Gastrocnemius medialis (tissue), 4 donors: ENCODE results near the gene GAGE12H. TPM values are rescaled to one million over a fixed set of nuclear protein-coding genes. Genes with fewer than 3 reads are reported as not detected.
"Not testable (repeated sequence)": the region's sequence is repeated elsewhere in the genome, so short reads cannot be mapped to it uniquely, and the experiment has no call there.

Experiments used
- ATAC-seq, 2 donors: fragments of 150-250 bp; one replicate each; pipeline ENCODE4 v1.9.1; 2016
- DNase-seq, 2 donors: peaks; one replicate each; pipeline ENCODE4 v3.0.0-alpha.2; 2019
- H3K27ac ChIP-seq, 4 donors: fragments of 200-600 bp; sonication (generic); 1 replicate in 1 of 4; 2 replicates in 3 of 4; pipeline ENCODE4 v1.5.1; 2016 to 2018; ENCODE audit warnings: mild to moderate bottlenecking in 2 of 4, moderate library complexity in 1 of 4
- H3K27me3 ChIP-seq, 3 donors: fragments of 200-600 bp; sonication (generic) in 2 of 3; 1 replicate in 1 of 3; 2 replicates in 2 of 3; pipeline versions ENCODE4 v1.5.1 to v1.6.0; 2016 to 2019; ENCODE audit warnings: mild to moderate bottlenecking in 1 of 3, moderate library complexity in 1 of 3
- H3K36me3 ChIP-seq, 2 donors: fragments of 200-600 bp; sonication (generic) in 1 of 2; one replicate each; pipeline ENCODE4 v1.5.1; 2017 to 2018
- H3K4me1 ChIP-seq, 2 donors: fragments of 200-600 bp; sonication (generic) in 1 of 2; one replicate each; pipeline ENCODE4 v1.5.1; 2016 to 2017; ENCODE audit warnings: mild to moderate bottlenecking in 2 of 2
- H3K4me3 ChIP-seq, 4 donors: fragments of 200-600 bp; sonication (generic) in 3 of 4; 1 replicate in 1 of 4; 2 replicates in 3 of 4; pipeline ENCODE4 v1.5.1; 2016 to 2019; ENCODE audit warnings: mild to moderate bottlenecking in 2 of 4
- H3K9me3 ChIP-seq, 3 donors: fragments of 200-600 bp; sonication (generic) in 2 of 3; 1 replicate in 1 of 3; 2 replicates in 2 of 3; pipeline ENCODE4 v1.5.1; 2016 to 2019
- in situ Hi-C, 4 donors: fragments of 200-750 bp; cut with MboI; loops; one replicate each; pipeline versions ENCODE4 v1.15.0 to v1.8.0; 2017; ENCODE audit warnings: low sequenced_read_pairs in 4 of 4
- intact Hi-C: fragments of 100-400 bp; cut with DNase I; formaldehyde crosslinking; loops from one replicate; pipeline ENCODE4 v1.15.1; 2023; ENCODE audit warnings: low total_unique reads
- total RNA-seq, 4 donors: library from RNA; depleted of rRNA; stranded (reverse); fragments of >200 nt; gene quantifications; one replicate each; pipeline versions ENCODE4 v1.1.0 to v1.2.3, GENCODE V29; 2016

The GAGE12H gene, protein sequence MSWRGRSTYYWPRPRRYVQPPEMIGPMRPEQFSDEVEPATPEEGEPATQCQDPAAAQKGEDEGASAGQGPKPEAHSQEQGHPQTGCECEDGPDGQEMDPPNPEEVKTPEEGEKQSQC
- not detected for total RNA-seq

DNA sequence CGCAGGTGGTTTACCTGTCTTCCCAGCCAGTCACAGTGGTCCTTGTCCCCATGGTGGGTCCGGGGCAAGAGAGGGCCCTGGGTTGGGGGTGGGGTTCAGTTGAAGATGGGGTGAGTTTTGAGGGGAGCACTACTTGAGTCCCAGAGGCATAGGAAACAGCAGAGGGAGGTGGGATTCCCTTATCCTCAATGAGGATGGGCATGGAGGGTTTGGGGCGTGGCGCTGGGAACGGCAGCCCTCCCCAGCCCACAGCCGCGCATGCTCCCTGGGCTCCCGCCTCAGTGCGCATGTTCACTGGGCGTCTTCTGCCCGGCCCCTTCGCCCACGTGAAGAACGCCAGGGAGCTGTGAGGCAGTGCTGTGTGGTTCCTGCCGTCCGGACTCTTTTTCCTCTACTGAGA lies at the start of gene GAGE12H:
TSS of gene GAGE12H (plus strand) at position 301 of the 400 bp plus-strand sequence. CDS start 1,155 bp downstream, outside the sequence.
- H3K4me1 ChIP-seq, in situ Hi-C loops, ATAC-seq, H3K36me3 ChIP-seq, intact Hi-C loops, H3K27ac ChIP-seq, H3K4me3 ChIP-seq, DNase-seq, H3K27me3 ChIP-seq, H3K9me3 ChIP-seq: not testable (repeated sequence)

DNA sequence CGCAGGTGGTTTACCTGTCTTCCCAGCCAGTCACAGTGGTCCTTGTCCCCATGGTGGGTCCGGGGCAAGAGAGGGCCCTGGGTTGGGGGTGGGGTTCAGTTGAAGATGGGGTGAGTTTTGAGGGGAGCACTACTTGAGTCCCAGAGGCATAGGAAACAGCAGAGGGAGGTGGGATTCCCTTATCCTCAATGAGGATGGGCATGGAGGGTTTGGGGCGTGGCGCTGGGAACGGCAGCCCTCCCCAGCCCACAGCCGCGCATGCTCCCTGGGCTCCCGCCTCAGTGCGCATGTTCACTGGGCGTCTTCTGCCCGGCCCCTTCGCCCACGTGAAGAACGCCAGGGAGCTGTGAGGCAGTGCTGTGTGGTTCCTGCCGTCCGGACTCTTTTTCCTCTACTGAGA lies 47.9 kb upstream of the GAGE12H start, which contains the start of gene GAGE12C:
TSS of gene GAGE12C (plus strand) at position 301 of the 400 bp plus-strand sequence. CDS start 1,155 bp downstream, outside the sequence.
- ATAC-seq, DNase-seq, intact Hi-C loops, H3K4me1 ChIP-seq, H3K9me3 ChIP-seq, H3K27me3 ChIP-seq, H3K36me3 ChIP-seq, in situ Hi-C loops, H3K4me3 ChIP-seq, H3K27ac ChIP-seq: not testable (repeated sequence)

DNA sequence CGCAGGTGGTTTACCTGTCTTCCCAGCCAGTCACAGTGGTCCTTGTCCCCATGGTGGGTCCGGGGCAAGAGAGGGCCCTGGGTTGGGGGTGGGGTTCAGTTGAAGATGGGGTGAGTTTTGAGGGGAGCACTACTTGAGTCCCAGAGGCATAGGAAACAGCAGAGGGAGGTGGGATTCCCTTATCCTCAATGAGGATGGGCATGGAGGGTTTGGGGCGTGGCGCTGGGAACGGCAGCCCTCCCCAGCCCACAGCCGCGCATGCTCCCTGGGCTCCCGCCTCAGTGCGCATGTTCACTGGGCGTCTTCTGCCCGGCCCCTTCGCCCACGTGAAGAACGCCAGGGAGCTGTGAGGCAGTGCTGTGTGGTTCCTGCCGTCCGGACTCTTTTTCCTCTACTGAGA lies 38.3 kb upstream of the GAGE12H start, which contains the start of gene GAGE12D:
TSS of gene GAGE12D (plus strand) at position 301 of the 400 bp plus-strand sequence. CDS start 1,155 bp downstream, outside the sequence.
- H3K36me3 ChIP-seq, H3K4me1 ChIP-seq, H3K9me3 ChIP-seq, H3K4me3 ChIP-seq, intact Hi-C loops, in situ Hi-C loops, H3K27ac ChIP-seq, DNase-seq, H3K27me3 ChIP-seq, ATAC-seq: not testable (repeated sequence)

DNA sequence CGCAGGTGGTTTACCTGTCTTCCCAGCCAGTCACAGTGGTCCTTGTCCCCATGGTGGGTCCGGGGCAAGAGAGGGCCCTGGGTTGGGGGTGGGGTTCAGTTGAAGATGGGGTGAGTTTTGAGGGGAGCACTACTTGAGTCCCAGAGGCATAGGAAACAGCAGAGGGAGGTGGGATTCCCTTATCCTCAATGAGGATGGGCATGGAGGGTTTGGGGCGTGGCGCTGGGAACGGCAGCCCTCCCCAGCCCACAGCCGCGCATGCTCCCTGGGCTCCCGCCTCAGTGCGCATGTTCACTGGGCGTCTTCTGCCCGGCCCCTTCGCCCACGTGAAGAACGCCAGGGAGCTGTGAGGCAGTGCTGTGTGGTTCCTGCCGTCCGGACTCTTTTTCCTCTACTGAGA lies 28.8 kb upstream of the GAGE12H start, which contains the start of gene GAGE12E:
TSS of gene GAGE12E (plus strand) at position 301 of the 400 bp plus-strand sequence. CDS start 1,155 bp downstream, outside the sequence.
- H3K27ac ChIP-seq, DNase-seq, intact Hi-C loops, H3K9me3 ChIP-seq, H3K4me1 ChIP-seq, H3K36me3 ChIP-seq, H3K4me3 ChIP-seq, in situ Hi-C loops, ATAC-seq, H3K27me3 ChIP-seq: not testable (repeated sequence)

DNA sequence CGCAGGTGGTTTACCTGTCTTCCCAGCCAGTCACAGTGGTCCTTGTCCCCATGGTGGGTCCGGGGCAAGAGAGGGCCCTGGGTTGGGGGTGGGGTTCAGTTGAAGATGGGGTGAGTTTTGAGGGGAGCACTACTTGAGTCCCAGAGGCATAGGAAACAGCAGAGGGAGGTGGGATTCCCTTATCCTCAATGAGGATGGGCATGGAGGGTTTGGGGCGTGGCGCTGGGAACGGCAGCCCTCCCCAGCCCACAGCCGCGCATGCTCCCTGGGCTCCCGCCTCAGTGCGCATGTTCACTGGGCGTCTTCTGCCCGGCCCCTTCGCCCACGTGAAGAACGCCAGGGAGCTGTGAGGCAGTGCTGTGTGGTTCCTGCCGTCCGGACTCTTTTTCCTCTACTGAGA lies 19.2 kb upstream of the GAGE12H start, which contains the start of gene GAGE12F:
TSS of gene GAGE12F (plus strand) at position 301 of the 400 bp plus-strand sequence. CDS start 1,155 bp downstream, outside the sequence.
- H3K36me3 ChIP-seq, ATAC-seq, DNase-seq, in situ Hi-C loops, H3K4me3 ChIP-seq, H3K27me3 ChIP-seq, H3K4me1 ChIP-seq, H3K9me3 ChIP-seq, intact Hi-C loops, H3K27ac ChIP-seq: not testable (repeated sequence)

DNA sequence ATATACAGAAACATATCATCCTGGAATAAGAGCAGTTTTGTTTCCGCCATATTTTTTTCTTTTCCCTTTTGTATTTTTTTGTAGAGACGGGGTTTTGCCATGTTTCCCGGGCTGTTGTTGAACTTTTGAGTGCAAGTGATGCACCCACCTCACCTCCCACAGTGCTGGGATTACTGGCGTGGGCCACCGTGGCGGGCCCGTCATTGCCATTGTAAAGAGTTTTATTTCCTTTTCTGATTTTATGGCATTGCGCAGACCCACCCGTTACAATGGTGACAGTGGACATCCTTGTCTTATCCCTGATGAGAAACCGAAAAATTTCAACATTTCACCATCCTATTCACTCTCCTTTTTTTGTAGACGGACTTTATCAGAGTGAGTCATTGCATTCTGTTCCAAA lies 11.0 kb upstream of the GAGE12H start:
- ATAC-seq, H3K27me3 ChIP-seq, intact Hi-C loops, H3K4me3 ChIP-seq, in situ Hi-C loops, H3K4me1 ChIP-seq, DNase-seq, H3K9me3 ChIP-seq, H3K27ac ChIP-seq, H3K36me3 ChIP-seq: not testable (repeated sequence)

DNA sequence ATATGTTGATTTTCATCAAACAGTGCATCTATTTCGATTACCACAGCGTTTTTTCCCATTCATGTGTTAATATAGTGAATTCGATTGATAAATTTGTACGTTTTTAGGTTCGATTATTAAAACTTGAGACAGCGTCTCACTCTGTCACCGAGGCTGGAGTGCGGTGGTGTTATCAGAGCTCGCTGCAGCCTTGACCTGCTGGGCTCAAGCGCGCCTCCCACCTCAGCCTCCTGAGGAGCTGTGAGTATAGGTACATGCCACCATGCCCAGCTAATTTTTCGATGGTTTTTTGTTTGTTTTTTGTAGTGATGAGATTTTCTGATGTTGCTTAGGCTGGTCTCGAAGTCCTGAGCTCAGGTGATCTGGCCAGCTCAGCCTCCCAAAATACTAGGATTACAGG lies 10.6 kb upstream of the GAGE12H start:
- H3K27me3 ChIP-seq, DNase-seq, H3K36me3 ChIP-seq, intact Hi-C loops, in situ Hi-C loops, H3K9me3 ChIP-seq, H3K4me1 ChIP-seq, ATAC-seq, H3K4me3 ChIP-seq, H3K27ac ChIP-seq: not testable (repeated sequence)

DNA sequence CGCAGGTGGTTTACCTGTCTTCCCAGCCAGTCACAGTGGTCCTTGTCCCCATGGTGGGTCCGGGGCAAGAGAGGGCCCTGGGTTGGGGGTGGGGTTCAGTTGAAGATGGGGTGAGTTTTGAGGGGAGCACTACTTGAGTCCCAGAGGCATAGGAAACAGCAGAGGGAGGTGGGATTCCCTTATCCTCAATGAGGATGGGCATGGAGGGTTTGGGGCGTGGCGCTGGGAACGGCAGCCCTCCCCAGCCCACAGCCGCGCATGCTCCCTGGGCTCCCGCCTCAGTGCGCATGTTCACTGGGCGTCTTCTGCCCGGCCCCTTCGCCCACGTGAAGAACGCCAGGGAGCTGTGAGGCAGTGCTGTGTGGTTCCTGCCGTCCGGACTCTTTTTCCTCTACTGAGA lies 9.6 kb upstream of the GAGE12H start, which contains the start of gene GAGE12G:
TSS of gene GAGE12G (plus strand) at position 301 of the 400 bp plus-strand sequence. CDS start 1,155 bp downstream, outside the sequence.
- intact Hi-C loops = not testable (repeated sequence)

DNA sequence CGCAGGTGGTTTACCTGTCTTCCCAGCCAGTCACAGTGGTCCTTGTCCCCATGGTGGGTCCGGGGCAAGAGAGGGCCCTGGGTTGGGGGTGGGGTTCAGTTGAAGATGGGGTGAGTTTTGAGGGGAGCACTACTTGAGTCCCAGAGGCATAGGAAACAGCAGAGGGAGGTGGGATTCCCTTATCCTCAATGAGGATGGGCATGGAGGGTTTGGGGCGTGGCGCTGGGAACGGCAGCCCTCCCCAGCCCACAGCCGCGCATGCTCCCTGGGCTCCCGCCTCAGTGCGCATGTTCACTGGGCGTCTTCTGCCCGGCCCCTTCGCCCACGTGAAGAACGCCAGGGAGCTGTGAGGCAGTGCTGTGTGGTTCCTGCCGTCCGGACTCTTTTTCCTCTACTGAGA lies 9.4 kb downstream of the GAGE12H start, which contains the start of gene GAGE2A:
TSS of gene GAGE2A (plus strand) at position 301 of the 400 bp plus-strand sequence. CDS start 1,155 bp downstream, outside the sequence.
- H3K27ac ChIP-seq, intact Hi-C loops, H3K4me3 ChIP-seq, H3K9me3 ChIP-seq, in situ Hi-C loops, ATAC-seq, H3K4me1 ChIP-seq, H3K27me3 ChIP-seq, DNase-seq, H3K36me3 ChIP-seq: not testable (repeated sequence)

More for the DNA sequence above, 9.6 kb upstream of the GAGE12H start, which contains the start of gene GAGE12G:
- H3K27ac ChIP-seq, H3K36me3 ChIP-seq, H3K4me1 ChIP-seq, ATAC-seq, H3K4me3 ChIP-seq, in situ Hi-C loops, DNase-seq, H3K9me3 ChIP-seq, H3K27me3 ChIP-seq: not testable (repeated sequence)

DNA sequence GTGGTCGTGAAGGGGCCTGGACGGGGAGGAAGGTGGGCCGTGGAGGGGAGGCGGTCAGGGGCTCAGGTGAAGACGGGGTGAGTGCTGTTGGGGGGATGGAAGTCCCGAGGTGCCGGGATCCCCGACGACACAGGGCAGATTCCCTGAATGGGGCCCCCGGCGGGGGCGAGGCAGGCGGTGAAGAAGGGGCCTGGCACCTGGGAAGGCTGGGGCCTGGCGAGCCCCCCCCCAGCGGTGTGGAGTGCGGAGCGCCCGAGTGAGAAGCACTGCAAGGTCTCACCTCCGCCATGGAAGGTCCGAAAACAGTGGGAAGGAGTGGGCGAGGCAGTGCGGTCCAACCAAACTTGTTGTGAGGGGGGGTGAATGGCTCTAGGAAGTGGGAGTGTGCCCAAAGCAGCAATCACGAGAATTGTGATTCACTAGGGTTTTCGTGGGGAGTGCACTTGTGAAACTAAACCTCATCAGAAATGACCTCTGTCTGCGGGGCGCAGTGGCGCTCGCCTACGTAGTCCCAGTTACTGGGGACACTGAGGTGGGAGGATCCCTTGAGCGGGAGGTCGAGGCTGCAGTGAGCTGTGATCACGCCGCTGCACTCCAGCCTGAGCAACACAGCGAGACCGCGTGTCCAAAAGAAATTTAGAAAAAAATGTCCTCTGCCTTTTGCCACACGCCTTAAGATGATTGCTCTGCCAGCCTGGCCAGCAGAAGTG lies 10.2 kb downstream of the GAGE12H start:
- ATAC-seq, H3K4me1 ChIP-seq, H3K4me3 ChIP-seq, DNase-seq, H3K27ac ChIP-seq, H3K9me3 ChIP-seq, H3K27me3 ChIP-seq, intact Hi-C loops, in situ Hi-C loops, H3K36me3 ChIP-seq: not testable (repeated sequence)

DNA sequence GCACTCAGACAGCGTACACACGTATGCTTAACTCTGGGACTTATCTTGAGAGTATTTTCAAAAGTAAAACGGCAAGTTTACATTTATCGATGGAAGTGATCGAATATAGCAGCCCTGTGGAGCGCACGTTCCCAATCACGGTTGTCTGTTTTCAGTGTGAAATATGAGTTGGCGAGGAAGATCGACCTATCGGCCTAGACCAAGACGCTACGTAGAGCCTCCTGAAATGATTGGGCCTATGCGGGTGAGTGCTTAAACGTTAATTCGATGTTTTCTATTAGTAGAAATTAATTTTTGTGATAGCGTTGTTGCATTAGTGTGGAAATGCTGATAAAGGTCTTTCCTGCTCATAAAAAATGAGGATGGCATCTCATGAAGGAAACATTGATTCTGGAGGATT lies 10.7 kb downstream of the GAGE12H start:
- in situ Hi-C loops, ATAC-seq: not testable (repeated sequence)

More for the DNA sequence above, 10.7 kb downstream of the GAGE12H start:
- H3K9me3 ChIP-seq, DNase-seq, H3K36me3 ChIP-seq, intact Hi-C loops, H3K27me3 ChIP-seq, H3K4me3 ChIP-seq, H3K4me1 ChIP-seq, H3K27ac ChIP-seq: not testable (repeated sequence)
